HCT116 (cell line): ENCODE measurements around the gene PTCD1. TPM values are rescaled to one million over a fixed set of nuclear protein-coding genes. Genes with fewer than 3 reads are reported as not detected.

Experiments used
- ATAC-seq: fragments of 200-7000 bp; cut with Tn5 transposase; 2 replicates; pipeline ENCODE4 v1.9.1; 2020; ENCODE audit warnings: mild to moderate bottlenecking, moderate library complexity
- BruUV-seq: library from RNA; stranded (reverse); fragments of 400-500 nt; replicated peaks from 2 replicates; lab custom pipeline; 2021; lab: Mats Ljungman, UMichigan
- CTCF ChIA-PET: fragments of 300-600 bp; sonication (Branson Sonifier 250); formaldehyde crosslinking; loops from one replicate; lab custom pipeline; 2021; ENCODE audit warnings: antibody characterized with exemption; lab: Charles Lee
- POLR2A ChIA-PET: fragments of 300-600, 350-600 bp; sonication (Branson Sonifier 250); formaldehyde crosslinking; loops from one replicate; lab custom pipeline; 2021; ENCODE audit warnings: antibody characterized with exemption; lab: Charles Lee
- RAD21 ChIA-PET, 2 experiments: fragments of 300-600 bp; sonication (Branson Sonifier 250); formaldehyde crosslinking; loops; one replicate each; lab custom pipeline; 2023; ENCODE audit warnings: low total read pairs in 2 of 2; ENCODE audit not compliant: uncharacterized antibody in 2 of 2, unreplicated experiment in 2 of 2, low non-redundant PET in 1 of 2; lab: Charles Lee
- DNase-seq: peaks from one replicate; pipeline ENCODE4 v3.0.0-alpha.2; 2010; ENCODE audit warnings: low read depth, low spot score
- H2AFZ ChIP-seq: fragments of 200-600 bp; shearing (Covaris generic), sonication (generic); 2 replicates; pipeline ENCODE4 v1.6.1; 2017; ENCODE audit warnings: low read depth, mixed run types, mixed read lengths, antibody characterized with exemption, low read length; ENCODE audit not compliant: poor library complexity, severe bottlenecking
- H3K27ac ChIP-seq: 2 replicates; pipeline ENCODE4 v1.5.1; 2012; ENCODE audit warnings: low read depth, low read length
- H3K27me3 ChIP-seq: fragments of 200-600 bp; sonication (generic); 2 replicates; pipeline ENCODE4 v1.6.1; 2016; ENCODE audit warnings: mixed run types, low read length, mixed read lengths; ENCODE audit not compliant: insufficient read depth
- H3K36me3 ChIP-seq, 2 experiments: fragments of 200-500 bp in 1 of 2; fragments of 200-600 bp in 1 of 2; sonication (Bioruptor generic) in 1 of 2; sonication (generic) in 1 of 2; 2 replicates each; pipeline versions ENCODE4 v1.5.1 to v1.6.1; 2014 to 2016; ENCODE audit warnings: low read length in 2 of 2, inconsistent platforms in 1 of 2, mixed read lengths in 1 of 2, mixed run types in 1 of 2; ENCODE audit not compliant: insufficient read depth in 2 of 2, control insufficient read depth in 1 of 2
- H3K4me1 ChIP-seq, 2 experiments: fragments of 200-600 bp in 1 of 2; sonication (generic) in 1 of 2; 2 replicates each; pipeline versions ENCODE4 v1.5.1 to v1.6.1; 2012 to 2017; ENCODE audit warnings: low read length in 2 of 2, inconsistent platforms in 1 of 2, mild to moderate bottlenecking in 1 of 2, mixed read lengths in 1 of 2, mixed run types in 1 of 2, moderate library complexity in 1 of 2; ENCODE audit not compliant: insufficient read depth in 2 of 2, control insufficient read depth in 1 of 2
- H3K4me2 ChIP-seq: fragments of 200-600 bp; sonication (generic); 2 replicates; pipeline ENCODE4 v1.6.1; 2017; ENCODE audit warnings: mixed run types, low read length, mixed read lengths
- H3K4me3 ChIP-seq, 2 experiments: fragments of 200-600 bp in 1 of 2; sonication (generic) in 1 of 2; replicated peaks in 1 of 2; 2 replicates each; pipeline ENCODE4 v1.5.1; 2011 to 2016; ENCODE audit warnings: low read length in 2 of 2, control low read depth in 1 of 2, low read depth in 1 of 2, mild to moderate bottlenecking in 1 of 2, mixed read lengths in 1 of 2, mixed run types in 1 of 2
- H3K79me2 ChIP-seq: fragments of 200-600 bp; sonication (generic); 2 replicates; pipeline ENCODE4 v1.6.1; 2017; ENCODE audit warnings: mild to moderate bottlenecking, mixed run types, low read length, moderate library complexity, mixed read lengths; ENCODE audit not compliant: insufficient read depth
- H3K9ac ChIP-seq: fragments of 200-600 bp; sonication (generic); 2 replicates; pipeline ENCODE4 v1.6.1; 2016; ENCODE audit warnings: low read length, mixed read lengths
- H3K9me2 ChIP-seq: fragments of 200-600 bp; sonication (generic), shearing (Covaris generic); 2 replicates; pipeline ENCODE4 v1.6.1; 2017; ENCODE audit warnings: mixed run types, mild to moderate bottlenecking, moderate library complexity; ENCODE audit not compliant: insufficient read depth
- H3K9me3 ChIP-seq, 2 experiments: fragments of 200-500 bp in 1 of 2; fragments of 200-600 bp in 1 of 2; sonication (Bioruptor generic) in 1 of 2; sonication (generic) in 1 of 2; 2 replicates each; pipeline ENCODE4 v1.6.1; 2014 to 2017; ENCODE audit warnings: low read length in 2 of 2, mixed read lengths in 2 of 2, inconsistent platforms in 1 of 2, low read depth in 1 of 2, mild to moderate bottlenecking in 1 of 2, mixed run types in 1 of 2, moderate library complexity in 1 of 2; ENCODE audit not compliant: control insufficient read depth in 1 of 2, insufficient read depth in 1 of 2
- H4K20me1 ChIP-seq: fragments of 200-600 bp; sonication (generic), shearing (Covaris generic); 2 replicates; pipeline ENCODE4 v1.6.1; 2017; ENCODE audit warnings: mixed run types, mild to moderate bottlenecking, moderate library complexity; ENCODE audit not compliant: insufficient read depth
- ATF3 ChIP-seq: IDR thresholded peaks from 2 replicates; pipeline ENCODE4 v1.6.1; 2012
- CBX3 ChIP-seq: IDR thresholded peaks from 2 replicates; pipeline ENCODE4 v1.6.1; 2012; ENCODE audit warnings: low read depth
- CEBPB ChIP-seq: IDR thresholded peaks from 2 replicates; pipeline ENCODE4 v1.6.1; 2012; ENCODE audit warnings: low read depth
- CTCF ChIP-seq, 3 experiments: fragments of 200-600 bp in 1 of 3; sonication (generic) in 1 of 3; IDR thresholded peaks in 2 of 3; conservative IDR thresholded peaks in 1 of 3; 2 replicates each; pipeline ENCODE4 v1.5.1; 2012 to 2017; ENCODE audit warnings: low read depth in 2 of 3, low read length in 2 of 3, antibody characterized with exemption in 1 of 3, borderline replicate concordance in 1 of 3, control low read depth in 1 of 3, mild to moderate bottlenecking in 1 of 3, mixed read lengths in 1 of 3, mixed run types in 1 of 3, moderate library complexity in 1 of 3; ENCODE audit not compliant: insufficient read depth in 1 of 3
- EGR1 ChIP-seq: IDR thresholded peaks from 2 replicates; pipeline ENCODE4 v1.6.1; 2012; ENCODE audit warnings: low read depth
- ELF1 ChIP-seq: IDR thresholded peaks from 2 replicates; pipeline ENCODE4 v1.6.1; 2012; ENCODE audit warnings: low read depth, borderline replicate concordance
- EZH2 ChIP-seq: fragments of 200-600 bp; sonication (generic); IDR thresholded peaks from 2 replicates; pipeline ENCODE4 v1.6.1; 2017; ENCODE audit warnings: antibody characterized with exemption, mixed run types
- FOSL1 ChIP-seq: IDR thresholded peaks from 2 replicates; pipeline ENCODE4 v1.6.1; 2012; ENCODE audit warnings: low read depth
- MAX ChIP-seq: IDR thresholded peaks from 2 replicates; pipeline ENCODE4 v1.6.1; 2012
- POLR2A ChIP-seq: IDR thresholded peaks from 2 replicates; pipeline ENCODE4 v1.7.0; 2011; ENCODE audit warnings: borderline replicate concordance; ENCODE audit not compliant: insufficient read depth, insufficient read length; ENCODE audit errors: extremely low read depth
- POLR2AphosphoS5 ChIP-seq: IDR thresholded peaks from 2 replicates; pipeline ENCODE4 v1.6.1; 2011; ENCODE audit warnings: mild to moderate bottlenecking, low read depth, low read length, moderate library complexity
- REST ChIP-seq: IDR thresholded peaks from 2 replicates; pipeline ENCODE4 v1.6.1; 2012; ENCODE audit warnings: low read depth
- SIN3A ChIP-seq: IDR thresholded peaks from 2 replicates; pipeline ENCODE4 v1.6.1; 2012; ENCODE audit warnings: low read depth
- SP1 ChIP-seq: IDR thresholded peaks from 2 replicates; pipeline ENCODE4 v1.6.1; 2012; ENCODE audit warnings: low read depth
- SRF ChIP-seq: IDR thresholded peaks from 2 replicates; pipeline ENCODE4 v1.6.1; 2012; ENCODE audit warnings: low read depth
- YY1 ChIP-seq: IDR thresholded peaks from 2 replicates; pipeline ENCODE4 v1.6.1; 2011; ENCODE audit warnings: low read length, low read depth, moderate library complexity, mild to moderate bottlenecking; ENCODE audit not compliant: insufficient replicate concordance; ENCODE audit errors: extremely low read depth
- ZFX ChIP-seq: fragments of 450-650 bp; IDR thresholded peaks from 2 replicates; pipeline ENCODE4 v1.6.1; 2017
- intact Hi-C: fragments of 100-400 bp; cut with micrococcal nuclease; formaldehyde crosslinking; loops from 2 replicates; pipeline ENCODE4 v1.10.0; 2022
- total RNA-seq: library from RNA; stranded (reverse); gene quantifications from one replicate; pipeline ENCODE4 v1.2.1, GENCODE V29; 2021; ENCODE audit not compliant: unreplicated experiment

PTCD1 gene
- total RNA-seq, 1 experiment from 2014 or later = 9.2 TPM

- TF ChIP-seq YY1 = no peak
These were observed 19.1 kb downstream of the PTCD1 start (continued) for GRCh38 chr7:99419323-99420021.

- peaks cover 42 to 56% of the 10 kb centered on the region in 2 experiments for H3K36me3 ChIP-seq
- RAD21 ChIA-PET = no interaction called here
- ATAC-seq (no peak), DNase-seq (no peak)
- no peaks in the 10 kb centered on the region for H4K20me1 ChIP-seq
- intact Hi-C loops = no loop called here
- POLR2A ChIA-PET = no interaction called here
- H3K27me3 ChIP-seq = no peaks in the 10 kb centered on the region
- no peaks in the 10 kb centered on the region for H3K9me2 ChIP-seq
- H3K4me2 ChIP-seq = no peak overlapping the region
- H3K9ac ChIP-seq = no peak overlapping the region
- no TSS peak for BruUV-seq
- H3K27ac ChIP-seq = no peak overlapping the region
- H3K4me1 ChIP-seq = no peaks in the 10 kb centered on the region
- CTCF ChIA-PET = no interaction called here
- no peak overlapping the region for H3K4me3 ChIP-seq
- TF ChIP-seq YY1 = no peak
- TF ChIP-seq SIN3A = no peak
- no peak for TF ChIP-seq ELF1
- TF ChIP-seq MAX = no peak
- TF ChIP-seq ATF3 = no peak
- no peak for TF ChIP-seq EGR1
- no peak for TF ChIP-seq SRF
- no peak for TF ChIP-seq POLR2AphosphoS5
- TF ChIP-seq FOSL1 = no peak
- no peak for TF ChIP-seq CEBPB
- no peak for TF ChIP-seq REST
- no peak for TF ChIP-seq ZFX
- TF ChIP-seq SP1 = no peak
- no peak for TF ChIP-seq POLR2A
- no peak for TF ChIP-seq CBX3
- no peak for TF ChIP-seq EZH2
- no peak for TF ChIP-seq CTCF (IDR thresholded peaks at IDR 0.05 in 2 of 3, conservative IDR thresholded peaks at IDR 0.05 in 1 of 3; ENCODE audit: borderline replicate concordance in 1 of 3, insufficient read depth in 1 of 3, low read depth in 2 of 3, low read length in 2 of 3)
- peaks cover 25% of the 10 kb centered on the region; the same call in 1 of the 2 replicates for H3K79me2 ChIP-seq
- H3K9me3 ChIP-seq = no peaks in the 10 kb centered on the region
- H2AFZ ChIP-seq = no peak overlapping the region
These were observed 20.3 kb downstream of the PTCD1 start for GRCh38 chr7:99418260-99418659.
